CD8-positive, alpha-beta memory T cell (primary cell): ENCODE results near the gene IQCF6. TPM values are rescaled to one million over a fixed set of nuclear protein-coding genes. Genes with fewer than 3 reads are reported as not detected.
A peak's percentile ranks its signal among the peaks of the same experiment; 100 is the strongest.
"Not testable (repeated sequence)": the region's sequence is repeated elsewhere in the genome, so short reads cannot be mapped to it uniquely, and the experiment has no call there.

Source experiments
- CTCF ChIA-PET: fragments of 350-600 bp; sonication (Branson Sonifier 250); formaldehyde crosslinking; loops from one replicate; lab custom pipeline; 2021; ENCODE audit warnings: antibody characterized with exemption; lab: Charles Lee
- POLR2A ChIA-PET: fragments of 350-600 bp; sonication (Branson Sonifier 250); formaldehyde crosslinking; loops from one replicate; lab custom pipeline; 2021; ENCODE audit warnings: antibody characterized with exemption; lab: Charles Lee
- DNase-seq, 5 donors: peaks; one replicate each; pipeline versions ENCODE4 v3.0.0 to v3.0.0-alpha.2; 2020 to 2022; ENCODE audit warnings: mixed read lengths in 1 of 5
- H3K27ac ChIP-seq: one replicate; pipeline ENCODE4 v1.7.0; 2013; ENCODE audit warnings: low read depth, mild to moderate bottlenecking, low read length, moderate library complexity
- H3K27me3 ChIP-seq: 2 replicates; pipeline ENCODE4 v1.7.0; 2013; ENCODE audit warnings: low read length, mild to moderate bottlenecking; ENCODE audit not compliant: insufficient read depth, poor library complexity, severe bottlenecking
- H3K36me3 ChIP-seq: 2 replicates; pipeline ENCODE4 v1.7.0; 2013; ENCODE audit warnings: mild to moderate bottlenecking, low read length, moderate library complexity; ENCODE audit not compliant: insufficient read depth
- H3K4me1 ChIP-seq: 2 replicates; pipeline ENCODE4 v1.7.0; 2013; ENCODE audit warnings: mild to moderate bottlenecking, low read length, moderate library complexity; ENCODE audit not compliant: insufficient read depth
- H3K4me3 ChIP-seq: 2 replicates; pipeline ENCODE4 v1.7.0; 2013; ENCODE audit warnings: mild to moderate bottlenecking, low read length
- H3K9me3 ChIP-seq: 2 replicates; pipeline ENCODE4 v1.7.0; 2013; ENCODE audit warnings: mild to moderate bottlenecking, low read length
- H3K27ac Mint-ChIP-seq, 8 donors: one replicate each; pipeline ENCODE4 v1.8.0; 2020 to 2021; ENCODE audit warnings: mixed read lengths in 8 of 8, mild to moderate bottlenecking in 6 of 8, inconsistent platforms in 3 of 8, moderate library complexity in 3 of 8
- H3K27me3 Mint-ChIP-seq, 2 donors: one replicate each; pipeline ENCODE4 v1.8.0; 2020 to 2021; ENCODE audit warnings: mixed read lengths in 2 of 2, mild to moderate bottlenecking in 1 of 2, moderate library complexity in 1 of 2
- H3K36me3 Mint-ChIP-seq, 3 donors: one replicate each; pipeline ENCODE4 v1.8.0; 2020 to 2021; ENCODE audit warnings: mixed read lengths in 3 of 3, inconsistent platforms in 1 of 3, mild to moderate bottlenecking in 1 of 3
- H3K4me1 Mint-ChIP-seq, 3 donors: one replicate each; pipeline ENCODE4 v1.8.0; 2020 to 2021; ENCODE audit warnings: mixed read lengths in 3 of 3, inconsistent platforms in 1 of 3, mild to moderate bottlenecking in 1 of 3
- H3K4me3 Mint-ChIP-seq, 7 donors: one replicate each; pipeline ENCODE4 v1.8.0; 2020 to 2021; ENCODE audit warnings: mixed read lengths in 7 of 7, mild to moderate bottlenecking in 6 of 7, moderate library complexity in 4 of 7, inconsistent platforms in 2 of 7
- H3K9me3 Mint-ChIP-seq, 5 donors: one replicate each; pipeline ENCODE4 v1.8.0; 2020 to 2022; ENCODE audit warnings: mixed read lengths in 5 of 5, mild to moderate bottlenecking in 3 of 5, moderate library complexity in 2 of 5, inconsistent platforms in 1 of 5
- polyA plus RNA-seq: library from polyadenylated mRNA; unstranded; fragments of 300-500 nt; fragmentation: Illumina TruSeq; gene quantifications from one replicate; pipeline ENCODE4 v1.2.3, GENCODE V29; 2021
- total RNA-seq, 2 experiments: library from RNA; stranded (reverse); gene quantifications; one replicate each; pipeline ENCODE4 v1.2.3, GENCODE V29; 2021

IQCF6 gene
- total and polyA plus RNA-seq, 3 experiments from 2014 or later, result not detected

DNA sequence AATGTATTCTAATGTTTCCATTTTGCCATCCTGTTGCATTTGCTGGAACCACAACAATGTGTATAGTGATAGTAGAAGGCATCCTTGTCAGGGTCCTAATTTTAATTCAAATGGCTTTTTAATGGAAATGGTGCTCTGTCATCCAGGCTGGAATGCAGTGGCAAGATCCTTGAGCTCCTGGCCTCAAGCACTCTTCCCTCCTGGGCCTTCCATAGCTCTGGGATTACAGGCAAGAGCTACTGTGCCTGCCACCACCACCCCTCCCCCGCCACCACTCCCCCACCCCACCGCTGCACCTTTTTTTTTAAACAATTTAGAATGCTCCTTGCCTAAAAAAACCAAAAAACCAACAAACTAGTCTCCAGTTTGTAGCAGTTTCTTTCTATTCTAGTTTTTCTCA lies 15.2 kb upstream of the IQCF6 start:
- Histone ChIP-seq H3K27me3 (no peaks in the 10 kb centered on the region), H3K9me3 (no peaks in the 10 kb centered on the region), H3K27ac (no peak overlapping the region), H3K4me3 (no peak overlapping the region), H3K4me1 (peaks cover 5% of the 10 kb centered on the region), H3K36me3 (no peaks in the 10 kb centered on the region)
- DNase-seq, result no peak
- H3K36me3 Mint-ChIP-seq, result no peaks in the 10 kb centered on the region
- no peak overlapping the region for H3K4me3 Mint-ChIP-seq
- no peaks in the 10 kb centered on the region for H3K9me3 Mint-ChIP-seq
- CTCF ChIA-PET, result no interaction called here
- POLR2A ChIA-PET, result no interaction called here
- peaks cover 17 to 34% (median 22%) of the 10 kb centered on the region in 3 donors for H3K4me1 Mint-ChIP-seq
- H3K27ac Mint-ChIP-seq, result no peak overlapping the region
- peaks cover 5 to 24% of the 10 kb centered on the region in 2 donors for H3K27me3 Mint-ChIP-seq

DNA sequence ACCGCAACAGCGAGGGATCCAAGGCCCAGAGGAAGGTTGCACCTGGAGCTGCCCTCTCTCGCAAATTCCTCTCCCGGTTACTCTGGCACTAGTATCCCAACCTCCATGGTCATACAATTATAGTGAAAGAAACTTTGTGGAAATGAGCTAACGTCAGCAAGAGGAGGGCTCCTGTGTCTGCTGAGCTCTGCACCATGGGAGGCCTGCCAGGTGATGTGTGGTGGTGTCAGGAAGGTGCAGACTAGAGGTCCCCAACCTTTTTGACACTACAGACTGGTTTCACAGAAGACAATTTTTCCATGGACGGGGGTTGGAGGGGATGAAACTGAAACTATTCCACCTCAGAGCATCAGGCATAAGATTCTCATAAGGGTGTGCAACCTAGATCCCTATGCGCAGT lies 13.2 kb upstream of the IQCF6 start:
- no peak for DNase-seq
- CTCF ChIA-PET, result interaction anchor here (1.0 kb wide), 1 partner anchor 82 kb away, joined by 3 read pairs; no protein-coding TSS in a partner anchor
- Mint-ChIP-seq H3K4me1 (peaks cover 21 to 29% (median 23%) of the 10 kb centered on the region in 3 donors), H3K9me3 (no peaks in the 10 kb centered on the region), H3K27ac (no peak overlapping the region), H3K4me3 (no peak overlapping the region), H3K27me3 (peaks cover 3 to 11% of the 10 kb centered on the region in 2 donors), H3K36me3 (no peaks in the 10 kb centered on the region)
- POLR2A ChIA-PET, result no interaction called here
- H3K27ac ChIP-seq, result no peak overlapping the region
- no peaks in the 10 kb centered on the region for H3K27me3 ChIP-seq
- H3K36me3 ChIP-seq, result no peaks in the 10 kb centered on the region
- no peaks in the 10 kb centered on the region for H3K9me3 ChIP-seq
- H3K4me3 ChIP-seq, result no peak overlapping the region
- H3K4me1 ChIP-seq, result peaks cover 7% of the 10 kb centered on the region

DNA sequence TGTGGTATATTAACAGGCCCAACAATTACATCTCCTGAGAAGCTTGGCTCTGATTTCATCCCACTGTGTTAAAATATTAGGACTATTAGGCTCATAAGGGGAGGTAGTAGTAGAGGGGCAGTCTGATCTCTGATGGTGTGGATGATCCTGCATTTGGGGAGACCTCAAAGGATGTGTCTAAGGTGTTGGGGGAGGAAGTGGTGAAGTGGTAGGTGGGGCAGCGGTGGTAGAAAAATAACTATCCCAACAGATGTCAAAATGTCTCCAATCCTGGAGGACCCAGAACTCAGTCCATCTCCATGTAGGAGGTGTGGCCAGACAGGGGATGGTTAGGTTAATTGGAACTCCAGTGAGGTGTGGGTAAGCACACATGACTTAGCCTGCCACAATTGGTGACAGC lies 10.4 kb upstream of the IQCF6 start:
- no peak overlapping the region for H3K4me3 ChIP-seq
- H3K9me3 Mint-ChIP-seq, result no peaks in the 10 kb centered on the region
- H3K27me3 ChIP-seq, result no peaks in the 10 kb centered on the region
- H3K9me3 ChIP-seq, result no peaks in the 10 kb centered on the region
- peaks cover 2 to 10% of the 10 kb centered on the region in 2 donors for H3K27me3 Mint-ChIP-seq
- H3K27ac ChIP-seq, result no peak overlapping the region
- POLR2A ChIA-PET, result no interaction called here
- peaks cover 12 to 20% (median 16%) of the 10 kb centered on the region in 3 donors for H3K4me1 Mint-ChIP-seq
- CTCF ChIA-PET, result interaction anchor here (1.2 kb wide), 1 partner anchor 13 kb away, joined by 3 read pairs; no protein-coding TSS in a partner anchor
- no peaks in the 10 kb centered on the region for H3K36me3 Mint-ChIP-seq
- peaks cover 7% of the 10 kb centered on the region for H3K4me1 ChIP-seq
- no peak for DNase-seq
- H3K4me3 Mint-ChIP-seq, result peak overlapping the region in 1 of 7 donors; percentile 26
- peak overlapping the region in 3 of 8 donors; percentile 26 to 48 (median 39) for H3K27ac Mint-ChIP-seq
- no peaks in the 10 kb centered on the region for H3K36me3 ChIP-seq

DNA sequence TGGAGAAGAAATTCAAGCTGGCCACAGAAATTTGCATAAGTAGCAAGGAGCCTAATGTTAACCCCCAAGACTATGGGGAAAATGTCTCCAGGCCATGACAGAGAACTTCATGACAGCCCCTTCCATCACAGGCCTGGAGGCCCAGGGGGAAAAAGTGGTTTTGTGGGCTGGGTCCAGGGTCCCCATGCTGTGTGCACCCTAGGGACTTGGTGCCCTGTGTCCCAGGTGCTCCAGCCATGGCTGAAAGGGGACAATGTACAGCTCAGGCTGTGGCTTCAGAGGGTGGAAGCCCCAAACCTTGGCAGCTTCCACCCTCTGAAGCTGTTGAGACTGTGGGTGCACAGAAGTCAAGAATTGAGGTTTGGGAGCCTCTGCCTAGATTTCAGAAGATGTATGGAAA lies 8.5 kb upstream of the IQCF6 start:
- DNase-seq, CTCF ChIA-PET, H3K4me1 ChIP-seq, H3K9me3 ChIP-seq, H3K4me3 ChIP-seq, H3K36me3 Mint-ChIP-seq, H3K27me3 ChIP-seq, H3K27ac ChIP-seq, H3K36me3 ChIP-seq, POLR2A ChIA-PET, H3K4me3 Mint-ChIP-seq, H3K9me3 Mint-ChIP-seq: not testable (repeated sequence)
- Mint-ChIP-seq H3K27ac (peak overlapping the region in 1 of 8 donors; percentile 67), H3K27me3 (peaks cover 2 to 13% of the 10 kb centered on the region in 2 donors), H3K4me1 (peaks cover 12 to 20% (median 16%) of the 10 kb centered on the region in 3 donors)

DNA sequence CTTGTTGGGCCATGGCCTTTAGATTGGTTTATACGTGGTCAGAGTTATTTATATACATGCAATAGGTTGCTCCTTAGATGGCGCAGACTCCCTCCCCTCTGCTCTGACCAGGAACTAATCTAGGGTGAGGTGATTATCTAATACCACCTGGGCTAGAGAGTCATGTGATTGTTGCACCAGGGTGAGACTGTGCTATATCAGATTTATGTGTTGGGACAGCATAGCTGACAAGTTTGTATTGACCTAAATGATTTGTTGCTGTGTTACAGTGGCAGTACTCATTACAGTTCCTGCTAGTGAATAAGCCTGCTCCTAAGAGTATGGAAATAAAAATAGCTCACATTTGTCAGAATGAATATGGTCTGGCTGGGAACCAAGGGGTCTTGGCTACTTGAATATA lies 7.2 kb upstream of the IQCF6 start:
- Histone ChIP-seq H3K36me3 (no peaks in the 10 kb centered on the region), H3K4me1 (peaks cover 7% of the 10 kb centered on the region), H3K27me3 (no peaks in the 10 kb centered on the region), H3K27ac (no peak overlapping the region), H3K9me3 (no peaks in the 10 kb centered on the region), H3K4me3 (no peak overlapping the region)
- Mint-ChIP-seq H3K4me3 (no peak overlapping the region), H3K27me3 (peaks cover 1 to 13% of the 10 kb centered on the region in 2 donors), H3K36me3 (no peaks in the 10 kb centered on the region), H3K27ac (no peak overlapping the region), H3K4me1 (peaks cover 12 to 20% (median 16%) of the 10 kb centered on the region in 3 donors), H3K9me3 (no peaks in the 10 kb centered on the region)
- ChIA-PET POLR2A (no interaction called here), CTCF (no interaction called here)
- no peak for DNase-seq

DNA sequence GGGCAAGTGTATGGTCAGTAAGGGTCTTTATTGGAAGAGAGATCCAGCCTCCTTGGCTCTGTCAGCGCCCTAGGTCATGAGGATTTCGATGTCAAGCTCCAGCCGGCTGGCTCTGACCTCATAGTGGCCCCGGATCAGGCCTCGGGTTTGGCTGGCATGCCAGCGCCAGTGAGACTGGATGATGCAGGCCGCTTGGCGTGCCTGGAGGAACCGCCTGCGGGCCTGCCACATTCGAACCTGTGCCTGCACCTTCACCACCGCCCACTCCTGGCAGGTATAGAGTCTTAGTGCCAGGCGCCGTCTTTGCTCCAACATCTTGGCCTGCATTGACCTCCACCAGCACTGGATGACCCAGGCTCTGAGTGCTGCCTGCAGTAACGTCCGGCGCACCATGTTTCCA lies 483 bp downstream of the IQCF6 start:
- no peak overlapping the region for H3K4me3 Mint-ChIP-seq
- Histone ChIP-seq H3K4me3 (no peak overlapping the region), H3K36me3 (no peaks in the 10 kb centered on the region), H3K27me3 (no peaks in the 10 kb centered on the region), H3K9me3 (no peaks in the 10 kb centered on the region), H3K4me1 (no peaks in the 10 kb centered on the region), H3K27ac (no peak overlapping the region)
- ChIA-PET POLR2A (no interaction called here), CTCF (no interaction called here)
- no peak for DNase-seq
- peaks cover 15 to 27% of the 10 kb centered on the region in 2 donors for H3K27me3 Mint-ChIP-seq
- no peaks in the 10 kb centered on the region for H3K4me1 Mint-ChIP-seq
- H3K36me3 Mint-ChIP-seq, result no peaks in the 10 kb centered on the region
- no peak overlapping the region for H3K27ac Mint-ChIP-seq
- no peaks in the 10 kb centered on the region for H3K9me3 Mint-ChIP-seq

DNA sequence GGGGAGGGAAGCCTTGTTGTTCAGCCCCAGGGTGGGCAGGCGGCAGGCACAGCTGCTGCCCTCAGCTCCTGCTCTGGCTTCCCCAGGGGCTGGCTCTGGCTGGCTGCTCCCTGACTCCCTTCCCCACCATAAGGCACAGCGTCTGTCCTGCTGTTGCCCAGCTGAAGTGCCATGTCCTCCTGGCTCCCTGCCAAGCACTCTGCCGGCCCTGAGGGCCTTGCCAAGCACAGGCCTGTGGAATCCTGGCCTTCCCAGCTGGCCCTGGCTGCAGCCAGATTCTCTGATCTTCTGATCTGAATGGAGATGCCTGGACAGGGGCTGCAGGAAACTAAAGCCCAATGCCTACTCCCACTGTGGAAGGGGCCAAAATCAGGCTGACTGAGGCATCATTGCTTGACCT lies 1.1 kb downstream of the IQCF6 start:
- no peak for DNase-seq
- peaks cover 15 to 27% of the 10 kb centered on the region in 2 donors for H3K27me3 Mint-ChIP-seq
- ChIA-PET POLR2A (no interaction called here), CTCF (no interaction called here)
- no peaks in the 10 kb centered on the region for H3K36me3 Mint-ChIP-seq
- no peak overlapping the region for H3K4me3 ChIP-seq
- no peaks in the 10 kb centered on the region for H3K9me3 ChIP-seq
- H3K4me1 Mint-ChIP-seq, result no peaks in the 10 kb centered on the region
- no peak overlapping the region for H3K4me3 Mint-ChIP-seq
- H3K4me1 ChIP-seq, result no peaks in the 10 kb centered on the region
- H3K27me3 ChIP-seq, result no peaks in the 10 kb centered on the region
- H3K9me3 Mint-ChIP-seq, result no peaks in the 10 kb centered on the region
- no peak overlapping the region for H3K27ac ChIP-seq
- H3K27ac Mint-ChIP-seq, result no peak overlapping the region
- H3K36me3 ChIP-seq, result no peaks in the 10 kb centered on the region

DNA sequence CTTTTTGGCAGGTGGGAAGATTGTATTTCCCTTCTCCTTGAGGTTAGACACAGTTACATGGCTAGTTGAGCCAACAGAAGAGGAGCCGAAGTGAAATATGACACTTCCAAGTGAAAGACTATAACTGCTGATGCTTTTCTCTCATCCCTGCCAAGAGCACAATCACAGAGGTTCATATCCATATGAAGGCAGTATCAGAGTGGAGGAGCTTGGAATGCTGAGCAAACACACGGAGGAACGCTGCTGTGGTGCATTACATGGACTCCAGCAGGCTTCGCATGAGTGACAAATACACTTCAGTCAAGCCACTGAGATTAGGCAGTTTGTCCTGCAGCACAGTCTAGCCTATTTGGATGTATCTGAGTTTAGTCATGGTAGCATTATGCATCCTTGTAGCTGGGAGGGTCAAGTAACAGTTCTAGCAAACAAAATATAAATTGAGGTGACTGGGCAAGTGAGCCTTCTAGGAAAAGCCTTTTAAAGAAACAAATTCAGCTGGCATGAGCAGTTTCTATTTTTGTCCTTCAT lies 5.4 kb downstream of the IQCF6 start:
- H3K36me3 Mint-ChIP-seq, result peaks cover 0 to 1% (median 0%) of the 10 kb centered on the region in 3 donors
- H3K27me3 ChIP-seq, result no peaks in the 10 kb centered on the region
- no peaks in the 10 kb centered on the region for H3K4me1 Mint-ChIP-seq
- no peaks in the 10 kb centered on the region for H3K4me1 ChIP-seq
- H3K27ac ChIP-seq, result no peak overlapping the region
- no peak for DNase-seq
- no peak overlapping the region for H3K4me3 ChIP-seq
- H3K4me3 Mint-ChIP-seq, result no peak overlapping the region
- ChIA-PET POLR2A (no interaction called here), CTCF (no interaction called here)
- no peaks in the 10 kb centered on the region for H3K36me3 ChIP-seq
- H3K27ac Mint-ChIP-seq, result no peak overlapping the region
- H3K27me3 Mint-ChIP-seq, result peaks cover 21% of the 10 kb centered on the region in 2 donors
- H3K9me3 ChIP-seq, result no peaks in the 10 kb centered on the region
- H3K9me3 Mint-ChIP-seq, result no peaks in the 10 kb centered on the region
